ENCODE measurements around the gene TDRD5. TPM values are rescaled to one million over a fixed set of nuclear protein-coding genes. Genes with fewer than 3 reads are reported as not detected.

TDRD5 gene
- total RNA-seq, 2 donors from 2014 or later: 0.14 TPM; not detected in 1

GRCh38 chr1:179589509-179589908, 2.1 kb upstream of the TDRD5 start:
- DNase-seq (ENCODE audit: low spot score) (no peak), ATAC-seq (ENCODE audit: insufficient number of reproducible peaks, low FRiP score, low read depth) (no peak)
- H3K27ac ChIP-seq: no peak overlapping the region
- H3K36me3 ChIP-seq: no peaks in the 10 kb centered on the region
- TF ChIP-seq CTCF (IDR thresholded peaks at IDR 0.05): no peak
- H3K4me1 ChIP-seq (ENCODE audit: control insufficient read depth in 1 of 2, low read depth in 2 of 2): peaks cover 6 to 8% of the 10 kb centered on the region in 2 donors
- H3K27me3 ChIP-seq (replicated peaks; ENCODE audit: insufficient read depth): peaks cover 9% of the 10 kb centered on the region
- no peak overlapping the region for H3K4me3 ChIP-seq
- H3K9me3 ChIP-seq: no peaks in the 10 kb centered on the region

- Histone ChIP-seq H3K27ac (no peak overlapping the region), H3K4me3 (no peak overlapping the region), H3K36me3 (no peaks in the 10 kb centered on the region), H3K4me1 (ENCODE audit: control insufficient read depth in 1 of 2, low read depth in 2 of 2) (peaks cover 3 to 8% of the 10 kb centered on the region in 2 donors), H3K9me3 (no peaks in the 10 kb centered on the region), H3K27me3 (replicated peaks; ENCODE audit: insufficient read depth) (peaks cover 9% of the 10 kb centered on the region)
- no peak for DNase-seq (ENCODE audit: low spot score)
- TF ChIP-seq CTCF (IDR thresholded peaks at IDR 0.05): no peak
- no peak for ATAC-seq (ENCODE audit: insufficient number of reproducible peaks, low FRiP score, low read depth)
Measured at GRCh38 chr1:179590671-179591070, 961 bp upstream of the TDRD5 start.

- H3K4me1 ChIP-seq (ENCODE audit: control insufficient read depth in 1 of 2, low read depth in 2 of 2): peaks cover 0 to 8% of the 10 kb centered on the region in 2 donors
- H3K4me3 ChIP-seq: peak overlapping the region; percentile 58
- TF ChIP-seq CTCF (IDR thresholded peaks at IDR 0.05): no peak
- H3K27me3 ChIP-seq (replicated peaks; ENCODE audit: insufficient read depth): peaks cover 9% of the 10 kb centered on the region
- no peak overlapping the region for H3K27ac ChIP-seq
- DNase-seq (ENCODE audit: low spot score) (no peak), ATAC-seq (ENCODE audit: insufficient number of reproducible peaks, low FRiP score, low read depth) (no peak)
- H3K9me3 ChIP-seq: no peaks in the 10 kb centered on the region
- H3K36me3 ChIP-seq: no peaks in the 10 kb centered on the region
Measured at GRCh38 chr1:179591253-179591591, 410 bp upstream of the TDRD5 start.

- no peak for TF ChIP-seq CTCF (IDR thresholded peaks at IDR 0.05)
- no peaks in the 10 kb centered on the region for H3K4me1 ChIP-seq (ENCODE audit: control insufficient read depth in 1 of 2, low read depth in 2 of 2)
- no peaks in the 10 kb centered on the region for H3K36me3 ChIP-seq
- no peak overlapping the region for H3K27ac ChIP-seq
- H3K27me3 ChIP-seq (replicated peaks; ENCODE audit: insufficient read depth): no peaks in the 10 kb centered on the region
- DNase-seq (ENCODE audit: low spot score) (no peak), ATAC-seq (ENCODE audit: insufficient number of reproducible peaks, low FRiP score, low read depth) (no peak)
- H3K9me3 ChIP-seq: no peaks in the 10 kb centered on the region
- no peak overlapping the region for H3K4me3 ChIP-seq
Measured at GRCh38 chr1:179598631-179599030, 7.0 kb downstream of the TDRD5 start.

- Histone ChIP-seq H3K9me3 (no peaks in the 10 kb centered on the region), H3K36me3 (no peaks in the 10 kb centered on the region), H3K27ac (no peak overlapping the region), H3K4me1 (ENCODE audit: control insufficient read depth in 1 of 2, low read depth in 2 of 2) (no peaks in the 10 kb centered on the region), H3K4me3 (no peak overlapping the region), H3K27me3 (replicated peaks; ENCODE audit: insufficient read depth) (no peaks in the 10 kb centered on the region)
- ATAC-seq (ENCODE audit: insufficient number of reproducible peaks, low FRiP score, low read depth): no peak
- TF ChIP-seq CTCF (IDR thresholded peaks at IDR 0.05): peak; percentile 20
- no peak for DNase-seq (ENCODE audit: low spot score)
Measured at GRCh38 chr1:179599623-179600249, 8.1 kb downstream of the TDRD5 start.

Data from thoracic aorta (tissue), 2 donors.